Panc1 (cell line): ENCODE measurements around the gene NFAM1. TPM values are rescaled to one million over a fixed set of nuclear protein-coding genes. Genes with fewer than 3 reads are reported as not detected.

Source experiments
- ATAC-seq: fragments of 200-7000 bp; cut with Tn5 transposase; 2 replicates; pipeline ENCODE4 v1.9.1; 2020; ENCODE audit warnings: mild to moderate bottlenecking, moderate library complexity
- BruUV-seq: library from RNA; stranded (reverse); fragments of 400-500 nt; replicated peaks from 2 replicates; lab custom pipeline; 2021; lab: Mats Ljungman, UMichigan
- CTCF ChIA-PET: fragments of 300-600 bp; sonication (Branson Sonifier 250); formaldehyde crosslinking; loops from one replicate; lab custom pipeline; 2022; ENCODE audit warnings: antibody characterized with exemption; lab: Charles Lee
- POLR2A ChIA-PET: fragments of 300-600 bp; sonication (Branson Sonifier 250); formaldehyde crosslinking; loops from one replicate; lab custom pipeline; 2022; ENCODE audit warnings: antibody characterized with exemption; lab: Charles Lee
- DNase-seq: peaks from one replicate; pipeline ENCODE4 v3.0.0-alpha.2; 2010; ENCODE audit warnings: low read depth, low spot score
- H3K27ac ChIP-seq: 2 replicates; pipeline ENCODE4 v1.5.1; 2011; ENCODE audit warnings: mild to moderate bottlenecking, low read length, inconsistent platforms
- H3K27me3 ChIP-seq: fragments of 200-500 bp; sonication (Bioruptor generic); 2 replicates; pipeline ENCODE4 v1.6.0; 2014; ENCODE audit warnings: low read length, inconsistent platforms; ENCODE audit not compliant: control insufficient read depth, insufficient read depth
- H3K36me3 ChIP-seq: fragments of 200-500 bp; sonication (Bioruptor generic); 2 replicates; pipeline ENCODE4 v1.5.1; 2014; ENCODE audit warnings: inconsistent platforms, mild to moderate bottlenecking, low read length, moderate library complexity; ENCODE audit not compliant: control insufficient read depth, insufficient read depth
- H3K4me1 ChIP-seq: 2 replicates; pipeline ENCODE4 v1.5.1; 2011; ENCODE audit warnings: inconsistent platforms, mild to moderate bottlenecking, low read length, moderate library complexity; ENCODE audit not compliant: control insufficient read depth, insufficient read depth
- H3K4me3 ChIP-seq, 2 experiments: 2 replicates each; pipeline ENCODE4 v1.5.1; 2011 to 2012; ENCODE audit warnings: low read depth in 2 of 2, low read length in 2 of 2, mild to moderate bottlenecking in 2 of 2, inconsistent platforms in 1 of 2, moderate library complexity in 1 of 2
- H3K9me3 ChIP-seq: fragments of 200-500 bp; sonication (Bioruptor generic); 2 replicates; pipeline ENCODE4 v1.5.1; 2014; ENCODE audit warnings: low read depth, mild to moderate bottlenecking, inconsistent platforms, low read length, moderate library complexity; ENCODE audit not compliant: control insufficient read depth, insufficient read depth
- POLR2AphosphoS5 ChIP-seq: IDR thresholded peaks from 2 replicates; pipeline ENCODE4 v1.6.1; 2012; ENCODE audit warnings: mild to moderate bottlenecking, low read depth, low read length, moderate library complexity
- SIN3A ChIP-seq: IDR thresholded peaks from 2 replicates; pipeline ENCODE4 v1.6.1; 2012; ENCODE audit warnings: low read depth, mild to moderate bottlenecking, low read length, moderate library complexity, borderline replicate concordance; ENCODE audit not compliant: insufficient read depth
- TCF7L2 ChIP-seq: IDR thresholded peaks from 2 replicates; pipeline ENCODE4 v1.6.1; 2011; ENCODE audit warnings: mild to moderate bottlenecking, low read depth, low read length, inconsistent platforms
- in situ Hi-C: cut with HindIII; loops from 2 replicates; pipeline ENCODE4 v1.10.0; 2016; ENCODE audit warnings: low sequenced_read_pairs, low pct_unique_long_range_greater_than_20kb
- intact Hi-C: fragments of 100-400 bp; cut with micrococcal nuclease; formaldehyde crosslinking; loops from one replicate; pipeline ENCODE4 v1.10.0; 2022; ENCODE audit not compliant: unreplicated experiment
- total RNA-seq: library from RNA; stranded (reverse); gene quantifications from one replicate; pipeline ENCODE4 v1.2.1, GENCODE V29; 2021; ENCODE audit not compliant: unreplicated experiment
- TF ChIP-seq, protein P1 (sequence below): fragments of 450-650 bp; IDR thresholded peaks from 2 replicates; pipeline ENCODE4 v1.5.1; 2017; ENCODE audit warnings: mild to moderate bottlenecking
- TF ChIP-seq, protein P2 (sequence below), 2 experiments: IDR thresholded peaks; 2 replicates each; pipeline ENCODE4 v1.6.1; 2011 to 2012; ENCODE audit warnings: low read depth in 2 of 2, control low read depth in 1 of 2, low read length in 1 of 2, mild to moderate bottlenecking in 1 of 2, moderate library complexity in 1 of 2; ENCODE audit not compliant: insufficient read depth in 1 of 2

NFAM1 gene
- total RNA-seq, 1 experiment from 2014 or later, result 0.41 TPM

DNA sequence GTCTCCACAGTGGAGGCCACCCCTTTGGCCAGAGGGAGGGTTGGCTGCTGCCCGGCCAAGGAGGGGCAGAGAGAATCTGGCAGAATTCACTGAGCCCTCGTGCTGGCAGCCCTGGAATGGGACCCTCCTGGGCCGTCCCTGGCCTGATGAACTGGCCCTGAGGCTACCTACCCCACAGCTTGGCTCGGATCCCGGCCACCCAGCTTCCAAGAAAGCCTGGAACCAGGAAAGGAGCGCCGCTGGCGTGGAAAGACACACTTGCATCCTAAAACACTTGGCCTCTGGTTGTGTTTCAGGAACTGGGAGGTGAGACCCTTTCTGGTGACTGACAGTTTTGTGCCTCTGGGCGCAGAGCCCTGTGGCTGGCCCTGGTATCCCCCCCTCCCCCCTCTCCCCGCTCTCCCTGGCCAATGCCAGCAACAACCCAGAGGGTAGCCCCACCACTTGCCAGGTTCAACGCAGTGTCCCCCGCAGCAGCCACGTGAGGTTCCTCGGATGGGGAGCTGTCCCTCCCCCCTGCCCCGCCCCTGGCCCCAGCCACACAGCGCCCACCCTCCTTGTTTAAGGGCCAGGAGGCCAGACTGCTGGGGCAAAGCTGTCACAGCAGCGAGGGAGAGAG lies 693 bp downstream of the NFAM1 start:
- ChIA-PET POLR2A (no interaction called here), CTCF (no interaction called here)
- in situ Hi-C loops (no loop called here), intact Hi-C loops (loop anchor here (10.0 kb wide), 1 partner anchor 157 kb away; the partner anchor contains the start of gene TCF20)
- Histone ChIP-seq H3K36me3 (no peaks in the 10 kb centered on the region), H3K4me1 (no peaks in the 10 kb centered on the region), H3K9me3 (no peaks in the 10 kb centered on the region), H3K27me3 (no peaks in the 10 kb centered on the region), H3K27ac (no peak overlapping the region), H3K4me3 (no peak overlapping the region)
- DNase-seq, result no peak
- no TSS peak for BruUV-seq
- TF ChIP-seq SIN3A (no peak), TCF7L2 (no peak), POLR2AphosphoS5 (no peak)
- TF ChIP-seq, protein P1, sequence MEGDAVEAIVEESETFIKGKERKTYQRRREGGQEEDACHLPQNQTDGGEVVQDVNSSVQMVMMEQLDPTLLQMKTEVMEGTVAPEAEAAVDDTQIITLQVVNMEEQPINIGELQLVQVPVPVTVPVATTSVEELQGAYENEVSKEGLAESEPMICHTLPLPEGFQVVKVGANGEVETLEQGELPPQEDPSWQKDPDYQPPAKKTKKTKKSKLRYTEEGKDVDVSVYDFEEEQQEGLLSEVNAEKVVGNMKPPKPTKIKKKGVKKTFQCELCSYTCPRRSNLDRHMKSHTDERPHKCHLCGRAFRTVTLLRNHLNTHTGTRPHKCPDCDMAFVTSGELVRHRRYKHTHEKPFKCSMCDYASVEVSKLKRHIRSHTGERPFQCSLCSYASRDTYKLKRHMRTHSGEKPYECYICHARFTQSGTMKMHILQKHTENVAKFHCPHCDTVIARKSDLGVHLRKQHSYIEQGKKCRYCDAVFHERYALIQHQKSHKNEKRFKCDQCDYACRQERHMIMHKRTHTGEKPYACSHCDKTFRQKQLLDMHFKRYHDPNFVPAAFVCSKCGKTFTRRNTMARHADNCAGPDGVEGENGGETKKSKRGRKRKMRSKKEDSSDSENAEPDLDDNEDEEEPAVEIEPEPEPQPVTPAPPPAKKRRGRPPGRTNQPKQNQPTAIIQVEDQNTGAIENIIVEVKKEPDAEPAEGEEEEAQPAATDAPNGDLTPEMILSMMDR, result no peak
- TF ChIP-seq, protein P2, sequence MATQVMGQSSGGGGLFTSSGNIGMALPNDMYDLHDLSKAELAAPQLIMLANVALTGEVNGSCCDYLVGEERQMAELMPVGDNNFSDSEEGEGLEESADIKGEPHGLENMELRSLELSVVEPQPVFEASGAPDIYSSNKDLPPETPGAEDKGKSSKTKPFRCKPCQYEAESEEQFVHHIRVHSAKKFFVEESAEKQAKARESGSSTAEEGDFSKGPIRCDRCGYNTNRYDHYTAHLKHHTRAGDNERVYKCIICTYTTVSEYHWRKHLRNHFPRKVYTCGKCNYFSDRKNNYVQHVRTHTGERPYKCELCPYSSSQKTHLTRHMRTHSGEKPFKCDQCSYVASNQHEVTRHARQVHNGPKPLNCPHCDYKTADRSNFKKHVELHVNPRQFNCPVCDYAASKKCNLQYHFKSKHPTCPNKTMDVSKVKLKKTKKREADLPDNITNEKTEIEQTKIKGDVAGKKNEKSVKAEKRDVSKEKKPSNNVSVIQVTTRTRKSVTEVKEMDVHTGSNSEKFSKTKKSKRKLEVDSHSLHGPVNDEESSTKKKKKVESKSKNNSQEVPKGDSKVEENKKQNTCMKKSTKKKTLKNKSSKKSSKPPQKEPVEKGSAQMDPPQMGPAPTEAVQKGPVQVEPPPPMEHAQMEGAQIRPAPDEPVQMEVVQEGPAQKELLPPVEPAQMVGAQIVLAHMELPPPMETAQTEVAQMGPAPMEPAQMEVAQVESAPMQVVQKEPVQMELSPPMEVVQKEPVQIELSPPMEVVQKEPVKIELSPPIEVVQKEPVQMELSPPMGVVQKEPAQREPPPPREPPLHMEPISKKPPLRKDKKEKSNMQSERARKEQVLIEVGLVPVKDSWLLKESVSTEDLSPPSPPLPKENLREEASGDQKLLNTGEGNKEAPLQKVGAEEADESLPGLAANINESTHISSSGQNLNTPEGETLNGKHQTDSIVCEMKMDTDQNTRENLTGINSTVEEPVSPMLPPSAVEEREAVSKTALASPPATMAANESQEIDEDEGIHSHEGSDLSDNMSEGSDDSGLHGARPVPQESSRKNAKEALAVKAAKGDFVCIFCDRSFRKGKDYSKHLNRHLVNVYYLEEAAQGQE (IDR thresholded peaks at IDR 0.05; ENCODE audit: insufficient read depth in 1 of 2, low read depth in 2 of 2, low read length in 1 of 2), result no peak
- ATAC-seq, result no peak

- Histone ChIP-seq H3K27ac (no peak overlapping the region), H3K27me3 (no peaks in the 10 kb centered on the region), H3K4me1 (no peaks in the 10 kb centered on the region), H3K9me3 (no peaks in the 10 kb centered on the region), H3K36me3 (no peaks in the 10 kb centered on the region), H3K4me3 (no peak overlapping the region)
- CTCF ChIA-PET, result no interaction called here
- in situ Hi-C loops, result no loop called here
- no TSS peak for BruUV-seq
- no peak for DNase-seq
- no peak for ATAC-seq
- POLR2A ChIA-PET, result no interaction called here
- intact Hi-C loops, result loop anchor here (10.0 kb wide), 1 partner anchor 156 kb away; the partner anchor contains the start of gene TCF20
- TF ChIP-seq TCF7L2 (no peak), SIN3A (no peak), POLR2AphosphoS5 (no peak)
- TF ChIP-seq, protein P1, result no peak
- TF ChIP-seq, protein P2 (IDR thresholded peaks at IDR 0.05; ENCODE audit: insufficient read depth in 1 of 2, low read depth in 2 of 2, low read length in 1 of 2), result no peak
Observed at GRCh38 chr22:42430528-42431125, 1.6 kb downstream of the NFAM1 start.
